Right ventricle myocardium inferior (tissue), 1 donor: ENCODE measurements around the gene THAP3. TPM values are rescaled to one million over a fixed set of nuclear protein-coding genes. Genes with fewer than 3 reads are reported as not detected.
"Not testable (repeated sequence)": the region's sequence is repeated elsewhere in the genome, so short reads cannot be mapped to it uniquely, and the experiment has no call there.

Source experiments
- ATAC-seq: fragments of 200-7000 bp; cut with Tn5 transposase; one replicate; pipeline ENCODE4 v1.9.1; 2020; ENCODE audit warnings: mild to moderate bottlenecking, moderate library complexity
- DNase-seq: peaks from one replicate; pipeline ENCODE4 v3.0.0; 2021; ENCODE audit errors: missing footprints
- intact Hi-C: fragments of 100-400 bp; cut with DNase I; formaldehyde crosslinking; loops from one replicate; pipeline ENCODE4 v1.11.0; 2022
- total RNA-seq: library from RNA; stranded (reverse); fragmentation: NEBNext Ultra II Directional; extraction: Animal tissue kit (Norgen Biotek cat#: 25700); gene quantifications from one replicate; pipeline ENCODE4 v1.2.1, GENCODE V29; 2021
- donor health status: DM: no; HTN: yes; CAD: no; lungs with severe emphysema.

The THAP3 gene
- total RNA-seq, 1 donor from 2014 or later: 12.5 TPM

DNA sequence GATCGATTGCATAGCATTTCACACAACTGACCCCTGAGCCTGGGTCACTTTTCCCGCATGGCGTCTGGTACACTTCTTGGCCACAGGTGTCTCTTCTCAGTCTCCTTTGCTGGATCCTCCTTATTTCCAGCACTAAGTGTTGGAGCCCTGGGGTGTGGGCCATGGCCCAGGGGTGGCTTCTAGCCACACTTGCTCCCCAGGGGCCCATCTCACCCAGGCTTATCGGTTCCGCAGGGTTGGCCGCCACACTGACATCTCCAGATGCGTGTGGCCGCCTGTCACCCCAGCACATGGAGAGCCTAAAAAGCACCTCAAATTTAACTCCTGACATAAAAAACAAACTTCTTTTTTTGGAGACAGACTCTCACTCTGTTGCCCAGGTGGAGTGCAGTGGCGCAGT, 2.4 kb downstream of the THAP3 start:
- no peak for ATAC-seq
- intact Hi-C loops: loop anchor here (5.0 kb wide), 1 partner anchor 75 kb away; the partner anchor contains the start of gene NOL9
- DNase-seq: no peak

DNA sequence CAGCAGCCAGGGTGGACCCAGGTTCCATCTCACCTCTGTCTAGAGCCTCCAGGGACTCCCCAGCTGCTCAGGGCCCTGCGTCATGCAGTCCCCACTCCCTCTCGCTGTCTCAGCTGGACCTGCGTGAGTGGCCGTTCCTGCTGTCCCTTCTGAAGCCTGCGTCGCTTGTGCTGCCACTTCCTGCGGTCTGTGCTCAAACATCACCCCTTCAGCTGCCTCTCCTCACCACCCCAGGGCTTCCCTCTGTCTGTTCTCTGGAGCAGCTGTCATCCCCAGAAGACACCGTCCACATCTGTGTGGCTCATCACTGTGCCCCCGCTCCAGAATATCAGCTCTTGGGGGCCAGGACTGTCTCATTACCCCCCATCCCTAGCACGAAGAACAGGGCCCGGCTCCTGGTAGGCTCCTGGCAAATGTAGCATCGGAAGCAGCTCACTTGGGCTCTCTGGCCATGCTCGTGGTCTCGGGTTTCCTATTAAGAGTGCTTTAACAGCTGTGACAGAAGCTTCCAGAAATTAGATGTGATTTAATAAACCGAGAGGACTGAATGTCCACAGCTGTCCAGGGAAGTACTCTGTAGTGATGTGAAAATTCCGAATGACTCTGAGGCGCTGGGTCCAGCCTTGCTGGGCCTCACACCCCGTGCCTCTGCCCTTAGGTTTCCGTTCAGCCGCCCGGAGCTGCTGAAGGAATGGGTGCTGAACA, 3.3 kb downstream of the THAP3 start:
- no peak for ATAC-seq

DNA sequence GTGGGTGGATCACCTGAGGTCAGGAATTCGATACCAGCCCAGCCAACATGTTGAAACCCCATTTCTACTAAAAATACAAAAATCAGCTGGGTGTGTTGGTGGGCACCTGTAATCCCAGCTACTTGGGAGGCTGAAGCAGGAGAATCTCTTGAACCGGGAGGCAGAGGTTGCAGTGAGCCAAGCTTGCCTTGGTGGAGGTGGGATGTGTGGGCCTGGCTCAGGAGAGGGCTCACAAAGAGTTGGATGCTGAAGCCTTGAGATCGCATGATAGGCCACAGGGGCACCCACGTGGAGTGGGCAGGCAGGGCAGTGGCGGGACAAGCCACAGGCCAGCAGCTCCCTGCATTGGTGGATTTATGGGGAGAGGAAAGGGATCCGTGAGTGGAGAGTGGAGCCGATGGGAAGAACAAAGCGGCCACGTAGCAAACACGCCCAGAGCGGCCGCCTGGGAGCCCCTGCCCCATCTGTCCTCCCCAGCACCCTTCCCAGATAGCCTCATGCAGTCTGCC, 4.4 kb downstream of the THAP3 start:
- no peak for DNase-seq
- ATAC-seq: no peak
- intact Hi-C loops: loop anchor here (5.0 kb wide), 1 partner anchor 77 kb away; the partner anchor contains the start of gene NOL9

More for the DNA sequence above, 3.3 kb downstream of the THAP3 start:
- DNase-seq: no peak
- intact Hi-C loops: loop anchor here (5.0 kb wide), 1 partner anchor 76 kb away; the partner anchor contains the start of gene NOL9

DNA sequence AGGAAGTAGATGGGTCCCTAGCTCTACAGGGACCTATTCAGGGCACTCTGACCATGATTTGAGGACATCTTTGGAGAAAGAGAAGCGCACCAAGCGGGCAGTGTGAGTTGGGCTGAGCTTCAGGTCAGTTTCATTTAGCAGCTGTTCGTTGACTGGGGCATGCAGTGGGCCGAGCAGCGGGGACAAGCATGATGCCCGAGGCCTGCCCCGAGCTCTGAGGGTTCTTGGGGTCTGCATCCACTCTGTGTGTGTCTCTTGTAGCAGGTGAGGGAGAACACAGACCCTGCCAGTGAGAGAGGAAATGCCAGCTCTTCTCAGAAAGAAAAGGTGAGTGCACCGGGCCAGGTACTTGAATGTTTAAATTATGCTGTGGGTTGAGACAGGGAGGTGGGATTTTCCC, 5.4 kb downstream of the THAP3 start:
- intact Hi-C loops: no loop called here
- DNase-seq (no peak), ATAC-seq (no peak)

DNA sequence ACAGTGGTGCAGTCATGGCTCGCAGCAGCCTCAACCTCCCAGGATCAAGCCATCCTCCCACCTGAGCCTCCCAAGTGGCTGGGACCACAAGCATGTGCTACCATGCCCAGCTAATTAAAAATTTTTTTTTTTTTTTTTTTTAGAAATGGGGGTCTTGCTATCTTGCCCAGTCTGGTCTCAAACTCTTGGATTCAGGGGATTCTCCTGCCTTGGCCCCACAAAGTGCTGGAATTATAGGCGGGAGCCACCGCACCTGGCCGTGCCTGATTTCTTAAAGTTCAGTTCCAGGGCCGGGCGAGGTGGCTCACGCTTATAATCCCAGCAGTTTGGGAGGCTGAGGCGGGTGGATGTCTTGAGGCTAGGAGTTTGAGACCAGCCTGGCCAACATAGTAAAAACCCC, 6.4 kb downstream of the THAP3 start:
- no peak for ATAC-seq
- DNase-seq: no peak
- intact Hi-C loops: no loop called here

DNA sequence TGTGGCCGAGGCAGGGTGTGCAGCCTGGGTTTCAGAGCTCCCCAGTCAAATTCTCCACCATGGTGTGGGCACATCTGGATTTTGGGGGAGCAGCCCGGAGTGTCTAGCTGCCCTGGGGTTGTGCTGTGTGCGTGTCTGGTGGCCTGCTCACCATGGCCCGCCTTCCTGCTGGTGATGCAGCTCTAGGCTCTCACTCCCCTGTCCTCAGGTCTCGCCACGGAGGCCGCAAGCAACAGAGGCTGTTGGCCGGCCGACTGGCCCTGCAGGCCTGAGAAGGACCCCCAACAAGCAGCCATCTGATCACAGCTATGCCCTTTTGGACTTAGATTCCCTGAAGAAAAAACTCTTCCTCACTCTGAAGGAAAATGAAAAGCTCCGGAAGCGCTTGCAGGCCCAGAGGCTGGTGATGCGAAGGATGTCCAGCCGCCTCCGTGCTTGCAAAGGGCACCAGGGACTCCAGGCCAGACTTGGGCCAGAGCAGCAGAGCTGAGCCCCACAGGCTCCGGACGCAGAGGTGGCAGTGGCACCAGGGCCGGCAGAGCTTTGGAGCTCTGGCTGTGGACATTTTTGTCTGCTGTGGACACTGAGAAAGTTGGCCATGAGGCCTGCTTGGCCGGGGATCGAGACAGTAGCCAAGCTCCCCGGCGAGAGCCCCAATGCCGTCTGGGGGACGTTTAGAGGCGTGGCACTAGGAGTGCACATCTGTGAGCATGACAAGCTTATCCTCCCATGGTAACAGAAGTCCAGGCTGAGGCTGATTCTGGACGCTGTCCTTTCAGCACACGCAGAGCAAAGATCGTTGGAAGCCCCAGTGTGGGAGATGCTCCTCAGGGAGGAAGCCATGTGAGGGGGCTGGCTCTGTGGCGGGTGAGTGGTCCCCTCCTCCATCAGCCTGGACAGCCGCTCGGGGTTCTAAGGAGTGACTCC, 8.2 kb downstream of the THAP3 start:
- intact Hi-C loops: no loop called here
- ATAC-seq (no peak), DNase-seq (no peak)

DNA sequence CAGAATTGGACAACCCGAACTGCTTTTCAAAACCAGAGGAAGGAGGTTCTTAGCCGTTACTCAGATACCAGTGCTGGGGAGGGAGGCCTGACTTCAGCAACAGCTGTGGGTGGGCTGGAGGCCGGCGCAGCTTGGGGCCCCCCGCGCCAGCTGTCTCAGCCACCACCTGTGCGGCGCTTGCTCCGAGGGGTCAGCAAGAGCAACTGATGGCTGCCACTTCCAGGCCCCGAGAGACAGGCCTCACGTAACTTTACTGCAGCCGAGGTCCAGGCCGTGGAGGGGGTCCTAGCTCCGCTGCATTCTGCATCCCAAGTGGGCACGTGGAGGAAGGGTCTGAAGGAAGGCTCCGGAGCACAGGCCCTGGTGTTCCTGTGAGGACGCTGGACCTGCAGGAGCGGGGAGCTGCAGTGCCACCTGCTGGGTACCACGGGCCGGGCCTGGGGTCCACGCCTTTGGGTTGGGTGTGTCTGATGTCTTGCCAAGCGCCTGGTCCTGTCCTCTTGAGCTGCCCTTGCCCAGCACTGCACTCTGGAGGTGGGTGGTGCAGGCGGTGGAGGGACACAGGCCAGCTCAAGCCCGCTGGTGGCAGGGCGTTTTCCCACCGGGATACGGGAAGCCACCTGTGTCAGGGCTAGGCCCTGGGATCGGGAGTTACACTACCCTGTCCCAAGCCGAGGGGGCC, 9.8 kb downstream of the THAP3 start:
- intact Hi-C loops: no loop called here
- peak; percentile 72 for ATAC-seq
- DNase-seq: no peak

DNA sequence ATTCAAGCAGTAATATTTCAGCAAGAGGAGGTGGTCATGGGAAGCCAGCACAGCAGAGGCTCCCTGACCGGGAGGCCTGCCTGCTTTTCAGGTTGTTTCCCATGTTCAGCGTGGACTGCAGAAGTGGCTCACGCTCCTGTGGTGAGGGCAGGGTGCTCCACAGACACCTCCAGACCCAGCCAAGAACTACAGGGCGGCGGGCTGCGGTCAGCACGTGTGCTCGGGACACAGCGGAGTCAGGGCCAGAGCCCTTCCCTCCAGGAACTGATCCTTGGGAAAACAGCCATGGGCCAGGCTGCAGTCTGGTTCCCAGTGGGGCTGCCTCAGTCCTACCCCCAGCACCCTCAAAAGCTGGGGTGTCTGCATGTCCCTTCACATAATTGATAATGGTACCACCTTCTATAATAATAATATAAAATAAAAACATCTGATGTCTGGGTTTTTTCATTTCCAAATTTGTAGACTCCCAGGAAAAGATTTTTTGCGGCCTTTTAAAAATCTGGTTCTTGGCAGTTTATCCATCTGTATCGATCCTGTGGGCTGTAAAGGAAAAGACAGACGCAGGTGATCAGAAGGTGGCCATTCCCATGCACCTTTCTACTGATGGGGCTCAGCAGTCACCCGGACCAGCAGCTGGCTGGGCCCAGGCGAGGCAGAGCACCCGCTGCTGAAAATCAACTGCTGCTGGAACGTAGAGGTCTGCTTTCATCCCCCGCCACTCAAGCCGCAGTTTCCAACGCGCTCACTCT, 10.7 kb downstream of the THAP3 start:
- DNase-seq (no peak), ATAC-seq (no peak)
- intact Hi-C loops: no loop called here

DNA sequence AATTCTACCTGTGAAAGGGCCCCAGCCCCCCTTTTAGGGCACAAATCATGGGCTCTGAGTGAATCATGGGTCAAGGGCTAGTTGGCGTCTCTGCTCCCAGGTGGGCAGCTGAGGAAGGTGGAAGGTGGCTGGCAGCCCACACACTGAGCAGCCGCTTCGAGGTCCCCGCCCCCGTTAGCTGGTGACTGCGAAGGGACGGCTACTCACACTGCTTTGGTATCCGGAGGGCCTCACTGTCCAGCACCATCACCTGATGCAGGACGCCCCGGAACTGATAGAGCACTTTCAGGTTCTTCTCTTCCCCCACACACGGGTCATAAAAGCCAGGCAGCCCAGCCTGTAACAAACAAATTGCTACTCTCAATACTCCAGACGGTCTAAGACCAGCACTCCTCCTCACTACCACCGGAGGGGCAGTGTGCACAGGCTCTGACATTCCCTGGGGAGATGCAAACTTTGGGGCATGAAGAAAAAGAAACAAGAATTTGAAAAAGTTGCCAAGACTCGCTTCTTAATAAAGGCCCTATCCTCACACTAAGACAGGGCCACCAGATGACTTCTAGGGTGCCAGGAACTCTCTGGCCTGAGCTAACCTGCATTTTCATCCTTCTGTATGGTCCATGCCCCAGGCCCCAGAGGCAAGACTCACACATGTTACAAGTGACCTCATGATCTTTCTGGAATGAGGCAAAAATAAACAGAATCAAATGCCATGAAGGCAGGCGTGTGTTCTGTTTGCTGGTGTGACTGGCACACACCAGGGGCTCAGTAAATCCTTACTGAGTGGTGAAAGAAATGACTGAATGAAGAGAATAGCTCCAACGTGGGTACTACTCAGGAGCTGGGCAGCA, 11.5 kb downstream of the THAP3 start:
- ATAC-seq: no peak
- no peak for DNase-seq
- intact Hi-C loops: no loop called here

DNA sequence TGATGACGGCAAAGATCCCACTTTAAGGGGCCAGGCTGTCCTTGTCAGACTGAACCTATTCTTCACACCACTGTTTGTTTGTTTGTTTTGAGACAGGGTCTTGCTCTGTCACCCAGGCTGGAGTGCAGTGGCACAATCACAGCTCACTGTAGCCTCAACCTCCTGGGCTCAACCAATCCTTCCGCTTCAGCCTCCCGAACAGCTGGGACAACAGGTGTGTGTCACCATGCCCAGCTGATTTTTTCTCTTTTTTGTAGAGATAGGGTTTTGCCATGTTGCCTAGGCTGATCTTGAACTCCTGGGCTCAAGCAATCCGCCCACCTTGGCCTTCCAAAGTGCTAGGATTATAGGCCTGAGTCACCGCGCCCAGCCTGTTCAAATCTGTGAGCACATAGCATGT, 12.1 kb downstream of the THAP3 start:
- ATAC-seq, intact Hi-C loops, DNase-seq: not testable (repeated sequence)

DNA sequence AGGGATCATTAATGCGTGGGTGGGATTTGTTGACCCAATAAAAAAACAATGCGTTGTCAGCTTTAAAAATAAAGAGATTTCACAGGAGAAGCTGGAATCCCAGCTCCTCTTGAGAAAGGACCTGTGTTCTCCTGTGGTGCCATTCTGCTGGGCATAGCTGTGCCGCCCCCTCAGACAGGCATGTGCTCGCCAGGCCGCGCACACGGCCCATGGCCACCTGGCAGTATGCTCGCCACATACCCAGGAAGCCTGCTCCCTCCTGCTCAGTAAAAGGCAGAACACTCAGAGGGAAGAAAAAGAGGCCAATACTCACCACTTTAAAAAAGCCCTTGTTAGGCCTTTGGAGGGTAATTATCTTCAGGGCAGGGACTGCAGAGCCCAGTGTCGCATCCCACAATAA, 13.1 kb downstream of the THAP3 start:
- ATAC-seq (peak; percentile 7), DNase-seq (no peak)
- intact Hi-C loops: no loop called here

DNA sequence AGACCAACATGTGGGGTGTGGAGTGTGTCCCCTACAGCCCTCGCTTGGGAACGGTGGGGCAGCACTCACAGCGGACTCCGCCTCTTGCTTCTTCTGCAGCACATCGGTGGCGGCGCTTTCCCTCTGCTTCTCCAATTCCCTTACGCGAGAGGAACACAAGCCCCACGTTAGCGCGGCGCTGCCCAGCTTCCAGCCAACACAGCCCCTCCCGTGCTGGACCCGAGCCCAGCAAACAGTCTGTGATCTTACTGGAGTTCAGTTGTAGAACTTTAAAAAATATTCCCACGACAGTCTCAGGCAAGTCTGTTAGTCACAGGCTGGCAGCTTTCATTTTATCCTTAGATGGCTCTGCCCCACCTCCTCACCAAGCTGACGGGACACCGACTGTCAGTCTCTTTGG, 13.6 kb downstream of the THAP3 start:
- ATAC-seq (peak; percentile 81), DNase-seq (peak; percentile 93)
- intact Hi-C loops: no loop called here

DNA sequence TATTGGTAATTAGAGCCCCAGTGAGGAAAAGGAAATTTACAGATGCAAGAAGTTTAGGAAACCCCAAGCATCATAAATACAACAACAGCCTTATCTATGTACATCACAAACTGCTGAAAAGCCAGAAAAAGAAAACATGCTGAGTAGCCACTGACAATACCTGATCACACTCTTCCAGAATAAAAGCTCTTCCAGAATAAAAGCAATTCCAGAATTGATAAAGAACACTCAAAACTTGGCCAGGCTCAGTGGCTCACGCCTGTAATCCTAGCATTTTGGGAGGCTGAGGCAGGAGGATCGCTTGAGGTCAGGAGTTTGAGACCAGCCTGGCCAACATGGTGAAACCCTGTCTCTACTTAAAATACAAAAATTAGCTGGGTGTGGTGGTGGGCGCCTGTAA, 16.2 kb downstream of the THAP3 start:
- DNase-seq, ATAC-seq, intact Hi-C loops: not testable (repeated sequence)

DNA sequence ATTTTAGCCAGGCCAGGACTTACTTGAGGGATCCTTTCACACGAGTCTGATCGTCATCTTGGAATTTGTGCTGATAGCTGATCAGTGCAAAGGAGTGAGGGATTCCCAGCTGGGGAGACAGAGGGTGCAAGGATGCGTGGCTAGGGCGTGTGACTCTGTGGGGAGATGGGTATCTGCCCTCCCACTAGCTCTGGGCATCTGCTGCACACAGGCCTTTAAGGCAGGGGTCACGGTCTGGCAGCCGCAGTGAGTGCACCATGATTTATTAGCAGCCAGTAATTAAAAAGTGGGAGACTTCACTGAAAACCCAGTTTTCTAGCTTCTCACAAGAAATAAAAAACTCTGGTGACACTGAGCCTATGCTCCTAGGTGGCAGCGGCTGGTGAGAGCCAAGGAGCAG, 20.4 kb downstream of the THAP3 start:
- intact Hi-C loops: loop anchor here (5.0 kb wide), 1 partner anchor 158 kb away; no protein-coding TSS in a partner anchor
- ATAC-seq (no peak), DNase-seq (no peak)

DNA sequence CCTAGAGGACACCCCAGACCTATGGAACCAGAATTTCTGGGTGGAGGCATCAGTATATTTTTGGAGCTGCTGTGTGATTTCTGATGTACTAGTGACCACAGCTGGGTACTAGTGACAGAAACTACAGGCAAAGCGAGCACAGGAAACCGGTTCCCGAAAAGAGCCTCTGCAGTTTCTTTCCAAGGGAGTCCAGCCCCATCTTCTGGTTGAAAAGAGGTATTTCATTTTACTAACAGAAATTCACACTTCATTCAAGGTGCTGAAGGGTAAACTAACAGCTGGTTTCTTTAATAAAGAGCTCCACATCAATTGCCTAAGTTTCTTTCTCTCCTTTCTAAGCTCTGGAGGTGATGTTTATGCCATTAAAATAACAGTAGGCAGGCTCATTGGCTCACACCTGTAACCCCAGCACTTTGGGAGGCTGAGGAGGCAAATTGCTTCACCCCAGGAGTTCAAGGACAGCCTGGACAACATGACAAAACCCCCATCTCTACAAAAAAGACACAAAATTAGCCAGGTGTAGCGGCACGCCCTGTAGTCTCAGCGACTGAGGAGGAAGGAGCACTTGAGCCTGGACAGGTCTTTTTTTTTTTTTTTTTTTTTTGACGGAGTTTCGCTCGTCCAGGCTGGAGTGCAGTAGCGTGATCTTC, 22.0 kb downstream of the THAP3 start:
- no peak for DNase-seq
- intact Hi-C loops: loop anchor here (5.0 kb wide), 1 partner anchor 159 kb away; no protein-coding TSS in a partner anchor

DNA sequence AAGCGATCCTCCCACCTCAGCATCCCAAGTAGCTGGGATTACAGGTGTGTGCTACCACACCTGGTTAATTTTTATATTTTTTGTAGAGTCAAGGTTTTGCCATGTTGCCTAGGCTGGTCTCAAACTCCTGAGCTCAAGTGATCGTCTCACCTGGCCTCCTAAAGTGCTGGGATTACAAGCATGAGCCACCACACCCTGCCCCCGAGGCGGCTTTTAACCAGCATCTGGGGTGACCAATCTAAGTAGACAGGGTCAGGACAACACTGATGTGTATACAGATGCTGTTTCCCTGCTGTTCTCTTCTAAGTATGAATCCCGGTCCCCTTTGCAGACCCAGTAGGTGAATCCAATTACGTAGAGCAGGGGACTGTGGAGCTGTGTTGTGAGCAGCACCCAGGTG, 23.9 kb downstream of the THAP3 start:
- intact Hi-C loops: loop anchor here (5.0 kb wide), 1 partner anchor 161 kb away; no protein-coding TSS in a partner anchor
- DNase-seq (no peak), ATAC-seq (no peak)

More for the DNA sequence above, 22.0 kb downstream of the THAP3 start:
- peak; percentile 32 for ATAC-seq

DNA sequence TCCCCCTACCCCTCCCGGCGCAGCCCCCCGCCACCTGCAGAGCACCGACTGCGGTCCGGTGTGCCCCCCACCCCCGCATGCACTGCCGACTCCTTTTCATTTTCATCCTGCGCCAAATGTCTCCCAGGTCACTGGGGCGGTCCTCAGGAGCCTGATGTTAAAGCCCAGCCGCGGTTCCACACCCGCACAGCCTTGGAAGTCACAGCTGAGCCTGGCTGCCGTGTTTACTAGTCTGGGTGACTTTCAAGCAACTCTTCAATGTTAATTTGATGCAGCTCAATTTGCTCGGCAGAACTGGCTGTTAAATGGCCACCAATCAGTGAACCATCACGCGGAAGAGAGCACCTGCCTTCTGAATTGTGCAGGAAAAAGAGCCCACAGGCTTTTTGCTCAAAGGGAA, 27.2 kb downstream of the THAP3 start:
- intact Hi-C loops: no loop called here
- ATAC-seq: no peak
- no peak for DNase-seq
